ENCODE results near the gene FAM174C. TPM values are rescaled to one million over a fixed set of nuclear protein-coding genes. Genes with fewer than 3 reads are reported as not detected.
"Not testable (repeated sequence)": the region's sequence is repeated elsewhere in the genome, so short reads cannot be mapped to it uniquely, and the experiment has no call there.

The FAM174C gene
- total and polyA plus RNA-seq, 2 of the 8 experiments (the other 6 are each of a cell fraction or from before 2014, with no cell fraction given): 44.5 to 125 TPM

- WGBS, 2 experiments (ENCODE audit: extremely low coverage in 1 of 2, insufficient coverage in 1 of 2, insufficient read length in 1 of 2, insufficient replicate concordance in 2 of 2, low coverage in 1 of 2, low lambda C conversion rate in 2 of 2, missing lambda C conversion rate in 1 of 2): 80% methylated on average over 9 of the region's 9 CpGs; no CpG with 5 or more reads in 1 of the 2 experiments
These were observed 30.0 kb downstream of the FAM174C start for GRCh38 chr19:1305354-1305753.

More at GRCh38 chr19:1305354-1305753, 30.0 kb downstream of the FAM174C start:
- H2BK15ac ChIP-seq (ENCODE audit: low read length); CTCF ChIA-PET (ENCODE audit: partially characterized antibody); H2AFZ ChIP-seq (ENCODE audit: low read length); H3K9me3 ChIP-seq (ENCODE audit: insufficient read depth in 2 of 2, low read depth in 1 of 2, low read length in 1 of 2); H2AK5ac ChIP-seq (ENCODE audit: low read depth, low read length); H4K91ac ChIP-seq (replicated peaks; ENCODE audit: insufficient read length, low read length); H2BK20ac ChIP-seq (ENCODE audit: low read length); H3K14ac ChIP-seq (ENCODE audit: insufficient read length); H3K4me1 ChIP-seq (replicated peaks in 1 of 4; ENCODE audit: control insufficient read depth in 3 of 4, insufficient read depth in 4 of 4, low read length in 3 of 4); H3K56ac ChIP-seq (replicated peaks; ENCODE audit: insufficient read length, low read depth, low read length); H3K4me2 ChIP-seq (ENCODE audit: insufficient read depth in 1 of 2, low read depth in 2 of 2, low read length in 2 of 2); H4K5ac ChIP-seq (ENCODE audit: insufficient read length, low read depth, low read length); H3K23me2 ChIP-seq (ENCODE audit: low read depth, low read length); FAIRE-seq; H3K23ac ChIP-seq (ENCODE audit: insufficient read length); H3K79me1 ChIP-seq (ENCODE audit: low read depth, low read length); H2BK5ac ChIP-seq (ENCODE audit: low read depth, low read length); DNase-seq (ENCODE audit: low read depth in 1 of 2, low spot score in 2 of 2); H3K27me3 ChIP-seq (replicated peaks in 1 of 4; ENCODE audit: control insufficient read depth in 3 of 4, extremely low read depth in 1 of 4, insufficient read depth in 3 of 4, low read length in 3 of 4); H3K36me3 ChIP-seq (ENCODE audit: control insufficient read depth in 2 of 4, insufficient read depth in 4 of 4, low read length in 3 of 4); H3K9ac ChIP-seq (replicated peaks in 1 of 4; ENCODE audit: extremely low read depth in 1 of 4, low read depth in 3 of 4, low read length in 3 of 4); H4K20me1 ChIP-seq (replicated peaks in 1 of 2; ENCODE audit: control insufficient read depth in 1 of 2, insufficient read depth in 2 of 2, low read length in 2 of 2); H3K4me3 ChIP-seq (ENCODE audit: extremely low read depth in 1 of 4, insufficient read depth in 2 of 4, low read depth in 3 of 4, low read length in 4 of 4); H3K79me2 ChIP-seq (ENCODE audit: control insufficient read depth in 1 of 2, insufficient read depth in 2 of 2, low read length in 2 of 2); H2BK120ac ChIP-seq (replicated peaks; ENCODE audit: low read depth, low read length); H2BK12ac ChIP-seq (ENCODE audit: low read depth, low read length); H3K4ac ChIP-seq (replicated peaks; ENCODE audit: insufficient read length, low read depth, low read length); H4K8ac ChIP-seq (ENCODE audit: extremely low read depth, insufficient read depth, low read length); H3K18ac ChIP-seq (ENCODE audit: extremely low read depth, low read length); H3K27ac ChIP-seq (ENCODE audit: low read depth, low read length): not testable (repeated sequence)
- POLR2A ChIA-PET (ENCODE audit: partially characterized antibody): interaction anchor here (0.8 to 1.4 kb wide), 2 partner anchors 8 to 17 kb away, joined by 3 read pairs; no protein-coding TSS in a partner anchor

Data from H1 (cell line).